ENCODE measurements around the gene SYT7. TPM values are rescaled to one million over a fixed set of nuclear protein-coding genes. Genes with fewer than 3 reads are reported as not detected.

Gene SYT7
- total RNA-seq, 1 donor from 2014 or later = 10.3 TPM

DNA sequence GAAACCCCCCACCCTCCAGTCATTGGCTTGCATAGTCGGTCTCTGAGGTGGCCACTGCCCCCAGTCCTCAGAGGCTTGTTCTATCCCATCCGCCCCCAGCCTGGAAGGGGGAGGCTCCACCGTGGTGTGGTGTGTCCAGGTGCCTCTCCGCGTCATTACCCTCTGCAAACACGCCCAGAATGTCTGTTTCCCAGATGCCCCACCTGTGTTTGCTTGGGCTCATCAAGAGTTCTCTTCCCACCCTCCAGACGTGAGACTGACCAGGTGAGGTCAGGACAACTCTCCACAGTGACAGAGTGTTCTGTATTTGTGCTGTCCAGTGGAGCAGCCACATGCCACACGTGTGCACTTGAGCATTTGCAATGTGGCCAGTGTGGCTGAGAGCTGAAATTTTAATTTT lies 47.5 kb downstream of the SYT7 start:
- no peak for DNase-seq (ENCODE audit: low spot score, unreplicated experiment)
- no peak overlapping the region for H3K4me3 Mint-ChIP-seq (ENCODE audit: low read depth)
- H3K27ac Mint-ChIP-seq = no peak overlapping the region
- H3K36me3 Mint-ChIP-seq (ENCODE audit: insufficient read depth) = no peaks in the 10 kb centered on the region
- peaks cover 14% of the 10 kb centered on the region for H3K4me1 Mint-ChIP-seq (ENCODE audit: low read depth)
- H3K27me3 Mint-ChIP-seq = peaks cover 9% of the 10 kb centered on the region
- no peak for TF ChIP-seq CTCF (IDR thresholded peaks at IDR 0.05; ENCODE audit: unreplicated experiment)
- no peaks in the 10 kb centered on the region for H3K9me3 Mint-ChIP-seq (ENCODE audit: low read depth)

GRCh38 chr11:61533039-61533375 lies 47.9 kb downstream of the SYT7 start:
- peaks cover 9% of the 10 kb centered on the region for H3K27me3 Mint-ChIP-seq
- H3K9me3 Mint-ChIP-seq (ENCODE audit: low read depth) = no peaks in the 10 kb centered on the region
- H3K36me3 Mint-ChIP-seq (ENCODE audit: insufficient read depth) = no peaks in the 10 kb centered on the region
- TF ChIP-seq CTCF (IDR thresholded peaks at IDR 0.05; ENCODE audit: unreplicated experiment) = no peak
- H3K4me3 Mint-ChIP-seq (ENCODE audit: low read depth) = no peak overlapping the region
- H3K27ac Mint-ChIP-seq = no peak overlapping the region
- no peak for DNase-seq (ENCODE audit: low spot score, unreplicated experiment)
- peaks cover 11% of the 10 kb centered on the region for H3K4me1 Mint-ChIP-seq (ENCODE audit: low read depth)

DNA sequence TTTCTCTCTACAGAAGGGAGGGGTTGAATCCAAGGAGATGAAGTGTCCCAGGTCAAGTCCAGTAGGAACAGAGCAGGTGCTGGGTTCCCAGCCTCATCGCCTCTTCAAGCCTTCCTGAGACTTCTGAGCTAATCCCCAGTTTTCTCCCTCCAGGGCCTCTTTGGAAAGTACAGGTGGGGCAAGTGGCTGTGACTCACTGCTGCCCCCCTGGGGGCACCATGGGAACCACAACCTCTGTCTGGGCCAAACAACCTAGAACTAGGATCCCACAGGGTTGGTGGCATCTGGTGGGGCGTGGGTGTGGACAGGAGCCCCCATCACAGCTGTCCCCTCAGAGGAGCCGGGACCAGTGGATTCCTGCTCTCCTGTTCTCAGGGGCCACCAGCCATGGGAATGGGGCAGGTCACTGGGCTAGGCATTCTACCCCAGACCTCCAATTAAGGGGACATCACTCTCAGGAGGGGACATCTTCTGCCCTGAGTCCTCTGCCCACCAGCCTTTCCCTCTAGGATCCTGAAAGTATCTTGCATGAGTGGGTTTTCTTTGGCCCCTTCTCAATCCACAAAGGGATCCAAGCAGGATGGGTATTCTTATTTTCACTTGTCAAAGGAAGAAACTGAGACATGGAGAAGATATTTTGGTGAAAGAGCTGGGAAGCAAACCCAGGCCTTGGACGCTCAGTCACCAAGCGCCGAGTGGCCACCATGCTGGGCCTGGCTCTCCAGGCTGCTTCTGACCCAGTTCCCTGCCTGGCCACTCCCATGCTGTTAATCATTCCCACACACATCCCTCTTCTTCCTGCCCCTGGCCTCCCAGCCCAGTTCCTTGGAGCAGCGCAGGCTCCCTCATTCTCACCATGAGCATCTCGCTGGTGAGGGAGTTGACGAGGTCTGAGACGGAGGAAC lies 48.5 kb downstream of the SYT7 start:
- Mint-ChIP-seq H3K27ac (no peak overlapping the region), H3K4me3 (ENCODE audit: low read depth) (no peak overlapping the region), H3K9me3 (ENCODE audit: low read depth) (no peaks in the 10 kb centered on the region)

GRCh38 chr11:61531044-61531443 lies 49.8 kb downstream of the SYT7 start:
- Mint-ChIP-seq H3K9me3 (ENCODE audit: low read depth) (no peaks in the 10 kb centered on the region), H3K4me1 (ENCODE audit: low read depth) (peaks cover 21% of the 10 kb centered on the region), H3K4me3 (ENCODE audit: low read depth) (no peak overlapping the region), H3K27me3 (peaks cover 12% of the 10 kb centered on the region), H3K27ac (no peak overlapping the region), H3K36me3 (ENCODE audit: insufficient read depth) (no peaks in the 10 kb centered on the region)
- DNase-seq (ENCODE audit: low spot score, unreplicated experiment) = no peak
- no peak for TF ChIP-seq CTCF (IDR thresholded peaks at IDR 0.05; ENCODE audit: unreplicated experiment)

More for the DNA sequence above, 48.5 kb downstream of the SYT7 start:
- peaks cover 12% of the 10 kb centered on the region for H3K27me3 Mint-ChIP-seq
- H3K4me1 Mint-ChIP-seq (ENCODE audit: low read depth) = peaks cover 15% of the 10 kb centered on the region
- peak; percentile 80 for TF ChIP-seq CTCF (IDR thresholded peaks at IDR 0.05; ENCODE audit: unreplicated experiment)
- DNase-seq (ENCODE audit: low spot score, unreplicated experiment) = peak; percentile 29
- H3K36me3 Mint-ChIP-seq (ENCODE audit: insufficient read depth) = no peaks in the 10 kb centered on the region

GRCh38 chr11:61529537-61530225 lies 51.2 kb downstream of the SYT7 start:
- TF ChIP-seq CTCF (IDR thresholded peaks at IDR 0.05; ENCODE audit: unreplicated experiment) = no peak
- no peak for DNase-seq (ENCODE audit: low spot score, unreplicated experiment)
- H3K27me3 Mint-ChIP-seq = peaks cover 18% of the 10 kb centered on the region
- H3K9me3 Mint-ChIP-seq (ENCODE audit: low read depth) = no peaks in the 10 kb centered on the region
- no peaks in the 10 kb centered on the region for H3K36me3 Mint-ChIP-seq (ENCODE audit: insufficient read depth)
- H3K4me3 Mint-ChIP-seq (ENCODE audit: low read depth) = no peak overlapping the region
- peaks cover 20% of the 10 kb centered on the region for H3K4me1 Mint-ChIP-seq (ENCODE audit: low read depth)
- H3K27ac Mint-ChIP-seq = peak overlapping the region; percentile 33
